K562 (cell line): Measurements from ENCODE around the gene ACAD8. TPM values are rescaled to one million over a fixed set of nuclear protein-coding genes. Genes with fewer than 3 reads are reported as not detected.

Experiments used
- ATAC-seq: fragments of 200-7000 bp; cut with Tn5 transposase; 3 replicates; pipeline ENCODE4 v1.9.1; 2020; ENCODE audit warnings: moderate library complexity
- BruUV-seq: library from RNA; stranded (reverse); fragments of 400-500 nt; replicated peaks from 2 replicates; lab custom pipeline; 2021; lab: Mats Ljungman, UMichigan
- CTCF ChIA-PET: fragments of 300-600 bp; formaldehyde crosslinking; extraction: SDS; loops from one replicate; lab custom pipeline; 2021; ENCODE audit warnings: low intra/inter-chr PET ratio; lab: Yijun Ruan, JAX
- POLR2A ChIA-PET: fragments of 300-600, 350-650 bp; sonication (Branson Sonifier 250); formaldehyde crosslinking; extraction: SDS; loops from one replicate; lab custom pipeline; 2021; ENCODE audit warnings: antibody characterized with exemption, inconsistent platforms; lab: Yijun Ruan, JAX
- DNase-seq, 4 experiments: peaks; one replicate each; pipeline versions ENCODE4 v3.0.0 to v3.0.0-alpha.2; 2011 to 2018; ENCODE audit warnings: low spot score in 3 of 4, mixed read lengths in 3 of 4; ENCODE audit errors: extremely low read depth in 1 of 4
- FAIRE-seq: peaks from 2 replicates; lab custom pipeline; 2011; peaks lifted over from hg19 to GRCh38; lab: Jason Lieb, UNC
- H2AFZ ChIP-seq: 2 replicates; pipeline ENCODE4 v1.6.0; 2011; ENCODE audit warnings: low read depth, low read length, control low read depth, inconsistent platforms
- H3K27ac ChIP-seq: fragments of 200-600 bp; 3 replicates; pipeline ENCODE4 v1.8.0; 2011; ENCODE audit warnings: low read depth, mild to moderate bottlenecking, control low read depth, inconsistent platforms, low read length, moderate library complexity, mixed read lengths; ENCODE audit errors: extremely low read depth
- H3K27me3 ChIP-seq, 2 experiments: fragments of 300-600 bp in 1 of 2; 2 replicates in 1 of 2; 3 replicates in 1 of 2; pipeline versions ENCODE4 v1.6.0 to v1.8.0; 2011; ENCODE audit warnings: inconsistent platforms in 2 of 2, low read length in 2 of 2, mild to moderate bottlenecking in 1 of 2, mixed read lengths in 1 of 2, moderate library complexity in 1 of 2; ENCODE audit not compliant: control insufficient read depth in 2 of 2, insufficient read depth in 2 of 2
- H3K36me3 ChIP-seq: fragments of 300-600 bp; 3 replicates; pipeline ENCODE4 v1.8.0; 2011; ENCODE audit warnings: mild to moderate bottlenecking, low read length, inconsistent platforms; ENCODE audit not compliant: control insufficient read depth, insufficient read depth
- H3K4me1 ChIP-seq, 2 experiments: fragments of 200-600 bp in 1 of 2; replicated peaks in 1 of 2; 2 replicates in 1 of 2; 3 replicates in 1 of 2; pipeline versions ENCODE4 v1.5.1 to v1.8.0; 2011; ENCODE audit warnings: inconsistent platforms in 2 of 2, low read length in 2 of 2, mild to moderate bottlenecking in 1 of 2, mixed read lengths in 1 of 2, moderate library complexity in 1 of 2; ENCODE audit not compliant: control insufficient read depth in 2 of 2, insufficient read depth in 2 of 2
- H3K4me2 ChIP-seq: 2 replicates; pipeline ENCODE4 v1.6.1; 2011; ENCODE audit warnings: low read length, control low read depth, inconsistent platforms, mixed read lengths; ENCODE audit not compliant: insufficient read depth
- H3K4me3 ChIP-seq: fragments of 200-600 bp; sonication (generic), shearing (Covaris generic); 2 replicates; pipeline ENCODE4 v1.5.1; 2016; ENCODE audit warnings: control low read depth, inconsistent platforms
- H3K79me2 ChIP-seq: fragments of 200-600 bp; 3 replicates; pipeline ENCODE4 v1.8.0; 2011; ENCODE audit warnings: low read length, inconsistent platforms; ENCODE audit not compliant: control insufficient read depth, insufficient read depth
- H3K9ac ChIP-seq, 2 experiments: 2 replicates each; pipeline versions ENCODE4 v1.6.0 to v1.6.1; 2011; ENCODE audit warnings: low read depth in 2 of 2, low read length in 2 of 2, control low read depth in 1 of 2, inconsistent platforms in 1 of 2, mild to moderate bottlenecking in 1 of 2, mixed read lengths in 1 of 2; ENCODE audit not compliant: insufficient read depth in 1 of 2
- H3K9me1 ChIP-seq: one replicate; pipeline ENCODE4 v1.6.0; 2011; ENCODE audit warnings: inconsistent platforms, mild to moderate bottlenecking, low read length, moderate library complexity; ENCODE audit not compliant: control insufficient read depth, insufficient read depth
- H3K9me3 ChIP-seq: replicated peaks from 2 replicates; pipeline ENCODE4 v1.5.1; 2011; ENCODE audit warnings: low read depth, low read length, inconsistent platforms; ENCODE audit not compliant: control insufficient read depth, insufficient read depth
- H4K20me1 ChIP-seq: replicated peaks from 2 replicates; pipeline ENCODE4 v1.6.1; 2011; ENCODE audit warnings: low read length, inconsistent platforms, mixed read lengths; ENCODE audit not compliant: control insufficient read depth, insufficient read depth
- NR3C1 ChIP-seq: sonication (generic); formaldehyde crosslinking; IDR thresholded peaks from 2 replicates; pipeline ENCODE4 v1.8.1; 2022; ENCODE audit warnings: missing genetic modification reagents
- ZBTB1 ChIP-seq: sonication (generic); formaldehyde crosslinking; IDR thresholded peaks from 2 replicates; pipeline ENCODE4 v1.8.1; 2023; ENCODE audit warnings: missing genetic modification reagents, low read depth, mild to moderate bottlenecking, borderline replicate concordance
- WGBS: fragments of 100-300 bp; shearing (Covaris generic); methylation state at CpG from one replicate; pipeline ENCODE4 v1.1.6; 2016; ENCODE audit warnings: low coverage, mixed read lengths; ENCODE audit not compliant: insufficient coverage; ENCODE audit errors: missing lambda C conversion rate; 5-methylcytosine and 5-hydroxymethylcytosine counted together
- in situ Hi-C: fragments of 300-500 bp; cut with MboI; formaldehyde crosslinking; loops from 4 replicates; pipeline ENCODE4 v1.15.0; 2018; ENCODE audit warnings: inconsistent platforms, mixed read lengths
- intact Hi-C: fragments of 100-400 bp; cut with micrococcal nuclease; formaldehyde crosslinking; loops from 2 replicates; pipeline ENCODE4 v1.14.2; 2022
- polyA plus RNA-seq, 8 experiments: library from polyadenylated mRNA; depleted of rRNA in 4 of 8; stranded (reverse) in 5 of 8; unstranded in 3 of 8; fragments of >200 nt; fragmentation: Nextera tagmentation in 2 of 8; fragmentation: Illumina TruSeq in 1 of 8; extraction: Ambion mirVana in 2 of 8; extraction: Trizol in 1 of 8; gene quantifications; 2 replicates each; pipeline versions ENCODE4 v1.2.1 to v1.2.3, GENCODE V29; 2011 to 2014; ENCODE audit warnings: inconsistent platforms in 1 of 8, missing spikeins in 1 of 8
- total RNA-seq, 7 experiments: library from RNA; depleted of rRNA in 6 of 7; stranded (reverse); fragments of >200 nt in 6 of 7; fragmentation: Illumina TruSeq in 2 of 7; extraction: Trizol in 2 of 7; gene quantifications; 2 replicates each; pipeline versions ENCODE4 v1.2.1 to v1.2.3, GENCODE V29; 2011 to 2021; ENCODE audit warnings: low replicate concordance in 1 of 7

Gene ACAD8
- total and polyA plus RNA-seq, 9 of the 15 experiments (the other 6 are each of a cell fraction or from before 2014, with no cell fraction given) = 6.5 to 34.1 (median 20.1) TPM

DNA sequence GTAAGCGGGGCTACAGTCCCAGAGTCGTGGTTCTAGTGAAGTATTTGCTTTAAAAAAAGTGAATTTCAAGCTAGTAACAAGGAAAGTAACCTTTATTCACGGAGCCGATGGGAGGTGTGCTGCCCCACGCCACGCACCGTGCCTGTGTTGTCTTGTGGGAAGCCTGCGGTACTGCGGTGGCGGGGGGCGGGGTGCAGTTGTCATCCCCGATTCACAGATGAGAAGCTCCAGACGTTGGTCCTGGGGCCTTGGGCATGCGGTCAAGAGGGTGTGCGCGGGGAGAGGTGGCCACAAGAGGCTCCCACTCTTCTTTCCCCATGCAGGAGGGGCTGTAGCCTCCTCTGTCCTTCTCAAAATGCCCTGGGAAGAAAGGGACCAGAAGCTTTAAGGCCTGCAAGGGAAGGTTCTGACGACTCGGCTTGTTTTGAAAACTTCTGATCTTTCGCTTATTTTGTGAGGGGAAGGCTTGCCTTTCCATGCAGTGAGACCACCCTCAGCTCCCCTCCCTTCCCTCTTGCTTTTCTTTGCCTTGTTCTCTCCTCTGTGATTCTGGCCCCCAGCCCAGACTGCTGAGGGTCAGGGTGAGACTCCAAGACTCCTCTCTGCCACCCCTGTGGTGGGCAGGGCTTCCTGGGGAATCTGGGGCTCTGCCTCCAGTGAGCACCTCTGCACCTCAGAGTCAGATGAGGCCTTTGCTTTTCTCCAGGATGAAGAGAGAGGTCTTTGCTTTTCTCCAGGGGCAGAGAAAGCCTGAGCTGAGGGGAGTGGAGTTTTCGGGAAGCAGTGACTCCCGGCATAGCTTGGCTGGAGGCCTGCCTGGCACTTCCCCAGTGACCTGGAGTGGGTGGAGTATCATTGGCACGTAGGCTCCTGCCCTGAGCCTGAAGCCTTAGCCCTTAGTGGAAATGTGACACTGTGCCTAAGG is 29.0 kb downstream of the ACAD8 start:
- CTCF ChIA-PET = no interaction called here
- FAIRE-seq = no peak
- in situ Hi-C loops = no loop called here
- no peak for TF ChIP-seq NR3C1 (CRISPR knock-in tag)
- 0 out of 2 replicates have a peak, but pooled peaks have one; percentile 53 for TF ChIP-seq ZBTB1
- TF ChIP-seq, all 486 proteins: peak for 1
- peaks cover 28 to 33% of the 10 kb centered on the region in 2 experiments; a peak in 4 of 5 replicates for H3K27me3 ChIP-seq
- no peak overlapping the region for H3K4me2 ChIP-seq
- 0 out of 2 replicates have a peak, but pooled peaks cover 4% of the 10 kb centered on the region for H4K20me1 ChIP-seq
- H3K4me3 ChIP-seq = no peak overlapping the region
- H3K9me3 ChIP-seq = no peaks in the 10 kb centered on the region
- 6% methylated on average over 20 of the region's 22 CpGs for WGBS
- ATAC-seq = peak; percentile 50
- 0 out of 4 replicates have a peak overlapping the region, but pooled peaks of 1 of the 2 experiments have one; percentile 28 for H3K9ac ChIP-seq
- BruUV-seq = no TSS peak
- no peak overlapping the region for H2AFZ ChIP-seq
- no peak for DNase-seq
- H3K27ac ChIP-seq = no peak overlapping the region
- intact Hi-C loops = no loop called here
- POLR2A ChIA-PET = interaction anchor here (1.0 kb wide), 1 partner anchor 17 kb away, joined by 3 read pairs; no protein-coding TSS in a partner anchor
- no peaks in the 10 kb centered on the region for H3K36me3 ChIP-seq
- H3K79me2 ChIP-seq = no peaks in the 10 kb centered on the region
- H3K4me1 ChIP-seq = peaks cover 0 to 3% of the 10 kb centered on the region in 2 experiments; a peak in 1 of 5 replicates
- H3K9me1 ChIP-seq = no peaks in the 10 kb centered on the region
